Esophagus muscularis mucosa (tissue), 3 donors: ENCODE results near the gene TEAD1.

ENCODE experiments used
- POLR2A ChIP-seq: fragments of 450-650 bp; IDR thresholded peaks from one replicate; pipeline ENCODE4 v1.6.1; 2017; ENCODE audit warnings: antibody characterized with exemption, moderate library complexity, mild to moderate bottlenecking, low read depth
- TF ChIP-seq, protein P1 (sequence below), 3 experiments: fragments of 200-600 bp in 2 of 3; fragments of 450-650 bp in 1 of 3; sonication (generic) in 2 of 3; IDR thresholded peaks; one replicate each; pipeline ENCODE4 v1.5.1; 2017 to 2019; ENCODE audit warnings: antibody characterized with exemption in 3 of 3, mild to moderate bottlenecking in 2 of 3, moderate library complexity in 1 of 3

DNA sequence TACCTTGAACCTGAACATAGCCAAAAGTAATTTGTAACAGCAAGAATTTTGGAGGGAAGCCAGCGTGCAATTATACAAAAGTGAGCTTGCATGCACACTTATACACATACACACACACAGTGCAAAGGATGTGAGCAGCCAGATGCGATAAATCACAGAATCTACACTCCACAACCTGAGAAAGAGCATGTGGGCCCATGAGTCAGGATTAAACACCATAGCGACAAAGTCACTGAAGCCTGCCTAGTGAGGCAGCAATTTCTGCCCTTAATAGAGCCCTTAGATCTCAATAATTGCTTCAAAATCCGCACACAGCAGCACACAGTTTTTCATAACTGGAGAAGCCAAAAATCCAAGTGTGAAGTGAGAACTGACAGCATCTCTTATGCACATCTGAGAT lies 42.6 kb upstream of the TEAD1 start:
- TF ChIP-seq, protein P1, sequence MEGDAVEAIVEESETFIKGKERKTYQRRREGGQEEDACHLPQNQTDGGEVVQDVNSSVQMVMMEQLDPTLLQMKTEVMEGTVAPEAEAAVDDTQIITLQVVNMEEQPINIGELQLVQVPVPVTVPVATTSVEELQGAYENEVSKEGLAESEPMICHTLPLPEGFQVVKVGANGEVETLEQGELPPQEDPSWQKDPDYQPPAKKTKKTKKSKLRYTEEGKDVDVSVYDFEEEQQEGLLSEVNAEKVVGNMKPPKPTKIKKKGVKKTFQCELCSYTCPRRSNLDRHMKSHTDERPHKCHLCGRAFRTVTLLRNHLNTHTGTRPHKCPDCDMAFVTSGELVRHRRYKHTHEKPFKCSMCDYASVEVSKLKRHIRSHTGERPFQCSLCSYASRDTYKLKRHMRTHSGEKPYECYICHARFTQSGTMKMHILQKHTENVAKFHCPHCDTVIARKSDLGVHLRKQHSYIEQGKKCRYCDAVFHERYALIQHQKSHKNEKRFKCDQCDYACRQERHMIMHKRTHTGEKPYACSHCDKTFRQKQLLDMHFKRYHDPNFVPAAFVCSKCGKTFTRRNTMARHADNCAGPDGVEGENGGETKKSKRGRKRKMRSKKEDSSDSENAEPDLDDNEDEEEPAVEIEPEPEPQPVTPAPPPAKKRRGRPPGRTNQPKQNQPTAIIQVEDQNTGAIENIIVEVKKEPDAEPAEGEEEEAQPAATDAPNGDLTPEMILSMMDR (IDR thresholded peaks at IDR 0.05): no peak
- no peak for TF ChIP-seq POLR2A
